AG04450 (cell line): ENCODE measurements around the gene NTM. TPM values are rescaled to one million over a fixed set of nuclear protein-coding genes. Genes with fewer than 3 reads are reported as not detected.

Experiments
- CTCF ChIA-PET: fragments of 300-600, 350-600 bp; formaldehyde crosslinking; extraction: SDS; loops from one replicate; lab custom pipeline; 2022; ENCODE audit warnings: antibody characterized with exemption, inconsistent platforms; lab: Charles Lee
- POLR2A ChIA-PET: fragments of 350-600 bp; formaldehyde crosslinking; extraction: SDS; loops from one replicate; lab custom pipeline; 2021; ENCODE audit warnings: antibody characterized with exemption, inconsistent platforms; lab: Yijun Ruan, JAX
- DNase-seq: peaks from one replicate; pipeline ENCODE4 v3.0.0-alpha.2; 2011; ENCODE audit warnings: low read depth, low spot score
- H3K27ac ChIP-seq: one replicate; pipeline ENCODE4 v1.5.1; 2012; ENCODE audit warnings: low read depth, low read length, control low read depth
- H3K27me3 ChIP-seq: one replicate; pipeline ENCODE4 v1.6.0; 2012; ENCODE audit warnings: low read length; ENCODE audit not compliant: control insufficient read depth, insufficient read depth
- H3K4me3 ChIP-seq: 2 replicates; pipeline ENCODE4 v1.5.1; 2011; ENCODE audit warnings: mild to moderate bottlenecking, low read depth, low read length, control low read depth
- H3K9me3 ChIP-seq: 2 replicates; pipeline ENCODE4 v1.5.1; 2012; ENCODE audit warnings: low read length; ENCODE audit not compliant: control insufficient read depth, insufficient read depth
- polyA plus RNA-seq: library from polyadenylated mRNA; depleted of rRNA; stranded (reverse); fragments of >200 nt; gene quantifications from 2 replicates; pipeline ENCODE4 v1.2.3, GENCODE V29; 2011
- TF ChIP-seq, protein P1 (sequence below): IDR thresholded peaks from 2 replicates; pipeline ENCODE4 v1.5.1; 2011; ENCODE audit warnings: low read depth, low read length, control low read depth, inconsistent platforms

NTM gene
- polyA plus RNA-seq, 1 experiment: 26.9 TPM

DNA sequence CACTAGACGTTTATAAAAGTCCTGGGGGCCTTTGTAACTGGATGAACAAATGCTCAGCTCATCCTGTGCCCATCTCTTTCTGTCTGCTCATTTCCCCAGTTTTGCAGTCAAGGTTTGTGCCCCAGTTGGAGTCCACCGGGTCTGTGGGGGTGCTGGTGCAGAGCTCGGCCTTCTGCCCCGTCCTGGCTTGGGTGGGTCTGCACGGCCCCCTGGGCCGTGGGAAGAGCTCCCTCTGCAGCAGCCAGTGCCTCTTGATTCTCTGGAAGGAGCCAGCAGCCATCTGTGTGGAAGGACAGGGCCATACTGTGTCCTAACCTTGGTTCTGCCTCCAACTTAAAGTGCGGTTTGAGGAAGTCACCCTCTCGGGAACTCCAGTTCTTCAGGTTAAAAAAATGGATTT, 140.2 kb downstream of the NTM start:
- Histone ChIP-seq H3K27me3 (no peaks in the 10 kb centered on the region), H3K4me3 (no peak overlapping the region), H3K27ac (no peak overlapping the region), H3K9me3 (no peaks in the 10 kb centered on the region)
- CTCF ChIA-PET: interaction anchor here (1.7 to 4.2 kb wide), 2 partner anchors 446 kb away, joined by 4 to 16 read pairs; no protein-coding TSS in a partner anchor
- POLR2A ChIA-PET: no interaction called here
- TF ChIP-seq, protein P1, sequence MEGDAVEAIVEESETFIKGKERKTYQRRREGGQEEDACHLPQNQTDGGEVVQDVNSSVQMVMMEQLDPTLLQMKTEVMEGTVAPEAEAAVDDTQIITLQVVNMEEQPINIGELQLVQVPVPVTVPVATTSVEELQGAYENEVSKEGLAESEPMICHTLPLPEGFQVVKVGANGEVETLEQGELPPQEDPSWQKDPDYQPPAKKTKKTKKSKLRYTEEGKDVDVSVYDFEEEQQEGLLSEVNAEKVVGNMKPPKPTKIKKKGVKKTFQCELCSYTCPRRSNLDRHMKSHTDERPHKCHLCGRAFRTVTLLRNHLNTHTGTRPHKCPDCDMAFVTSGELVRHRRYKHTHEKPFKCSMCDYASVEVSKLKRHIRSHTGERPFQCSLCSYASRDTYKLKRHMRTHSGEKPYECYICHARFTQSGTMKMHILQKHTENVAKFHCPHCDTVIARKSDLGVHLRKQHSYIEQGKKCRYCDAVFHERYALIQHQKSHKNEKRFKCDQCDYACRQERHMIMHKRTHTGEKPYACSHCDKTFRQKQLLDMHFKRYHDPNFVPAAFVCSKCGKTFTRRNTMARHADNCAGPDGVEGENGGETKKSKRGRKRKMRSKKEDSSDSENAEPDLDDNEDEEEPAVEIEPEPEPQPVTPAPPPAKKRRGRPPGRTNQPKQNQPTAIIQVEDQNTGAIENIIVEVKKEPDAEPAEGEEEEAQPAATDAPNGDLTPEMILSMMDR: no peak
- no peak for DNase-seq

DNA sequence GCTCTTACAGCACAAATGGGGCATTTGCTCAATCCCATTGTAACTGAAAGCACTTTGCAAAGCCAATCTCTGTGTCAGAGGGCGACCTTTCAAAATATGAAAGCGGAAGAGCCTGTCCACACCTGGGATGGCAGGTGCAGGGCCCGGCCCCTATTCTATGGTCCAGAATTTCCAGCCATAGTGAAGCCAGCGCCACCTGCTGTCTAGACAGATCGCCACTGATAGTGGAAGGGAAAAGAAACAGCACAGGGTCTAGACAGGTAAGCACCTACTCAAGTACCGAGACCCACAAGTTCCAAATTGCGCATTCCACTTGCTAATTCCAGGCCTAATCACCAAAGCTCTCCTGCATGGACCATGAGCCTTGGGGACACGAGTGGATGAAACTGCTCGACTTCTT, 141.4 kb downstream of the NTM start:
- no peaks in the 10 kb centered on the region for H3K9me3 ChIP-seq
- DNase-seq: no peak
- CTCF ChIA-PET: interaction anchor here (1.2 to 4.2 kb wide), 2 partner anchors 447 to 450 kb away, joined by 3 to 16 read pairs; no protein-coding TSS in a partner anchor
- H3K4me3 ChIP-seq: no peak overlapping the region
- H3K27ac ChIP-seq: no peak overlapping the region
- POLR2A ChIA-PET: no interaction called here
- H3K27me3 ChIP-seq: no peaks in the 10 kb centered on the region
- TF ChIP-seq, protein P1: peak; percentile 49

DNA sequence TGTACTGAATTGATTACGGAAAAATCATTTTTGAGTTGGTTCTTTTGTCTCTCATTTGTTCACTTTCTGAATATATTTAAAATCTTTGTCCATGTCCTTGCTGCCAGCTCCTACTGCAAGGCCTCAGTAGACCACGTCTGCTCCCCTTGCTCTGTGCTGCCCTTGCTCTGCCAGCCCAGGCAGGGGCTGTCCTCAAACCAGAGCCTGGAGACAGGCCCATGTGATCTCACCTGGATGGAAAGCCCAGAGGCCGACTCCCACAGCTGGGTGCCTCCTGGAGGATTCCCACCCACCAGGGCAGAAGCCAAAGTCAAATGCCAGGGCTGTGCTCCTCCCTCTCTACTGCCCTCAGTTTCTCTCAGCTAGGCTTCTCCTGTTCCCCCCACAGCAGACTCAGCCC, 141.8 kb downstream of the NTM start:
- CTCF ChIA-PET: interaction anchor here (1.2 to 4.2 kb wide), 2 partner anchors 448 to 451 kb away, joined by 3 to 16 read pairs; no protein-coding TSS in a partner anchor
- TF ChIP-seq, protein P1: no peak
- POLR2A ChIA-PET: no interaction called here

DNA sequence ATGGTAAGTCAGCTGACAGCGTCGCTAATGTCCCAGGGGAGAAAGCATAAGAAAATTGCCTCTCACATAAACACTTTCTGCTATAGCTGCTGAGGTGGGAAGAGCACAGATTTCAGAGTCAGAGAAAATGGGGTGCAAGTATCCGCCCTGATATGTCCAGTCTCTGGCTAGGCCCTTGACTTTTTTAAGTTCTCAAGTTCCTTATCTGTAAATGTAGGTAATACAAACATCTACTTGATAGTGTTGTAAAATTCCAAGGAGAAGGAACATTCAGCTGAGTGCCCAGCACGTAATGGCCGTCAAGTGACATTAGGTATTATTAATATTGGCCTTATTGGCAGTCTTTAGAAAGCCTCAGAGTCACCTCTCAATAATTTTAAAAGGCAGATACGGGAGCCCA, 143.6 kb downstream of the NTM start:
- Histone ChIP-seq H3K4me3 (no peak overlapping the region), H3K27me3 (no peaks in the 10 kb centered on the region), H3K27ac (no peak overlapping the region), H3K9me3 (no peaks in the 10 kb centered on the region)
- ChIA-PET POLR2A (no interaction called here), CTCF (interaction anchor here (1.4 to 4.2 kb wide), 2 partner anchors 449 to 489 kb away, joined by 6 to 16 read pairs; no protein-coding TSS in a partner anchor)
- DNase-seq: no peak
- TF ChIP-seq, protein P1: no peak

More for the DNA sequence above, 141.8 kb downstream of the NTM start:
- no peak for DNase-seq
- Histone ChIP-seq H3K27me3 (no peaks in the 10 kb centered on the region), H3K4me3 (no peak overlapping the region), H3K27ac (no peak overlapping the region), H3K9me3 (no peaks in the 10 kb centered on the region)

DNA sequence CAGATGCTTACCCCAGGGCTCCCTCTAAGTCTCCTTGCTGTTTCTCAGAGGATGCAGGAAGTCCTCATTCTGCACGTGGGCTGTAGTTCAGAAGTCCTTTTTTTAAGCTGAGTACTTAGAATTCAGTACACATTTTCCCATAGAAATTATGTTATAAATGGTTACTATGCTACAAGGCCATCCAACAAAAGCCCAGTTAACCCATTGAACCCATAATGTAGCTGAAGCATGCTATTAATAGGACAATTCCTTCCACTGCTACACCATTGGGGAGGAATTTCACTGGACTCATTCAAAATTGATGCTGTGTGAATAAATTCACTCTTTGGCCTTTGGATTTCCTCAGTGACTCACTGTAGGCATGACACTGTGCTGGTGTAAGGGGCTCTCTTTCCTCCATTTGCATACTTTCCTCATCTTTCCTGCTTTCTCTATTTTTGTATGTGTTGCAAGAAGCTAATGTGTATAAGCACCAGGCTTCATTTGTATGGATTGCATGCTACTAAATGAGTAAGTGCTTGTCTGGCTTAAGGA, 148.0 kb downstream of the NTM start:
- CTCF ChIA-PET: interaction anchor here (2.1 kb wide), 1 partner anchor 454 kb away, joined by 6 read pairs; no protein-coding TSS in a partner anchor
- DNase-seq: no peak
- Histone ChIP-seq H3K9me3 (no peaks in the 10 kb centered on the region), H3K4me3 (no peak overlapping the region), H3K27ac (no peak overlapping the region), H3K27me3 (no peaks in the 10 kb centered on the region)
- TF ChIP-seq, protein P1: no peak
- POLR2A ChIA-PET: no interaction called here
